ENCODE measurements around the gene LTA4H. TPM values are rescaled to one million over a fixed set of nuclear protein-coding genes. Genes with fewer than 3 reads are reported as not detected.

Gene LTA4H
- total RNA-seq, 1 donor from 2014 or later = 266 TPM

DNA sequence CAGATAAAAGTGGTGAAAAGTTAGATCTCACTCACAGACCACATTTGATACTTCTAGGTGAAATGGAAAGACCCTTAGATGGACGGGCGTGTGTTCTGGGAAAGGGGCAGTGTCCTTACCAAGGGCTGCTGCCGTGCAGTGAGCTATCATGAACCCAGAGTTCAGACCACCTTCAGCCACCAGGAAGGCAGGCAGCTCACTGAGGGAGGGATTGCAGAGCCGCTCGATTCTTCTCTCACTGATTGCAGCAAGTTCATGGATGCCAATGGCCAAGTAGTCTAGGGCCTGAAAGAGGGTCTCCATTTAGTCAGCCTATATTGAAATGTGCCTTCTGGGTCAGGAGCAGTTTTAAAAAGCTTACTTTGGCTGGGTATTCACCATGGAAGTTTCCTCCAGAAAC lies 55.0 kb downstream of the LTA4H start:
- Mint-ChIP-seq H3K4me1 (no peaks in the 10 kb centered on the region), H3K9me3 (no peaks in the 10 kb centered on the region), H3K27me3 (ENCODE audit: insufficient read depth, low read depth) (no peaks in the 10 kb centered on the region), H3K27ac (no peak overlapping the region), H3K36me3 (no peaks in the 10 kb centered on the region), H3K4me3 (no peak overlapping the region)
- Histone ChIP-seq H3K9ac (no peak overlapping the region), H2AFZ (replicated peaks) (no peak overlapping the region), H3K4me2 (no peak overlapping the region), H3K4me3 (no peak overlapping the region), H3K27ac (no peak overlapping the region), H4K20me1 (ENCODE audit: low read depth) (no peaks in the 10 kb centered on the region), H3K79me2 (ENCODE audit: low read depth) (no peaks in the 10 kb centered on the region), H3F3A (ENCODE audit: low read depth) (no peaks in the 10 kb centered on the region), H3K4me1 (no peaks in the 10 kb centered on the region), H3K9me3 (ENCODE audit: low read depth) (no peaks in the 10 kb centered on the region), H3K27me3 (no peaks in the 10 kb centered on the region), H3K36me3 (no peaks in the 10 kb centered on the region)
- TF ChIP-seq EZH2phosphoT487 (IDR thresholded peaks at IDR 0.05) = no peak
- no peak for DNase-seq (ENCODE audit: low spot score)

DNA sequence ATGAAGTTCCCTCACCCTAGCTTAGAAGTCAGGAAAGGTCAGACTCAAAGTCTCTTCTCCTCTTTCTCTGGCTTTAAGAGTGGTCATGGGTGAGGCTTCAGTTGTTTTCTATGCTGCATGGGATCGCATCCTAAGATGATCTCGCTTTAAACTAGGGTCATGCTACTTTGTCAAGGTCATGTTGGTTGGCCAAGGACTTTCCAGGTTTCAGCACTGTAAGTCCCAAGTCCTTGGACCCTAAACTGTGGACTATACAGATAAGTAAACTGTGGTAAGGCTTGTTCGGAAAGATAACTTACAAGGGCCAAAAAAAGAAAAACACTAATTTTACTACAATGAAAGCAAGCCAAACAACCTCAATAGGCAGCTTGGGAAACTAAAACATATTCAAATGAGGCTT lies 56.6 kb downstream of the LTA4H start:
- no peaks in the 10 kb centered on the region for H3K27me3 ChIP-seq
- H3K4me1 ChIP-seq = no peaks in the 10 kb centered on the region
- Mint-ChIP-seq H3K9me3 (no peaks in the 10 kb centered on the region), H3K36me3 (no peaks in the 10 kb centered on the region), H3K4me3 (no peak overlapping the region), H3K27me3 (ENCODE audit: insufficient read depth, low read depth) (no peaks in the 10 kb centered on the region), H3K27ac (no peak overlapping the region), H3K4me1 (no peaks in the 10 kb centered on the region)
- TF ChIP-seq EZH2phosphoT487 (IDR thresholded peaks at IDR 0.05) = no peak
- no peak for TF ChIP-seq EZH2 (IDR thresholded peaks at IDR 0.05)
- TF ChIP-seq, protein P1, sequence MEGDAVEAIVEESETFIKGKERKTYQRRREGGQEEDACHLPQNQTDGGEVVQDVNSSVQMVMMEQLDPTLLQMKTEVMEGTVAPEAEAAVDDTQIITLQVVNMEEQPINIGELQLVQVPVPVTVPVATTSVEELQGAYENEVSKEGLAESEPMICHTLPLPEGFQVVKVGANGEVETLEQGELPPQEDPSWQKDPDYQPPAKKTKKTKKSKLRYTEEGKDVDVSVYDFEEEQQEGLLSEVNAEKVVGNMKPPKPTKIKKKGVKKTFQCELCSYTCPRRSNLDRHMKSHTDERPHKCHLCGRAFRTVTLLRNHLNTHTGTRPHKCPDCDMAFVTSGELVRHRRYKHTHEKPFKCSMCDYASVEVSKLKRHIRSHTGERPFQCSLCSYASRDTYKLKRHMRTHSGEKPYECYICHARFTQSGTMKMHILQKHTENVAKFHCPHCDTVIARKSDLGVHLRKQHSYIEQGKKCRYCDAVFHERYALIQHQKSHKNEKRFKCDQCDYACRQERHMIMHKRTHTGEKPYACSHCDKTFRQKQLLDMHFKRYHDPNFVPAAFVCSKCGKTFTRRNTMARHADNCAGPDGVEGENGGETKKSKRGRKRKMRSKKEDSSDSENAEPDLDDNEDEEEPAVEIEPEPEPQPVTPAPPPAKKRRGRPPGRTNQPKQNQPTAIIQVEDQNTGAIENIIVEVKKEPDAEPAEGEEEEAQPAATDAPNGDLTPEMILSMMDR (IDR thresholded peaks at IDR 0.05) = no peak
- no peak overlapping the region for H3K4me3 ChIP-seq
- H3K4me2 ChIP-seq = no peak overlapping the region
- no peaks in the 10 kb centered on the region for H3K36me3 ChIP-seq
- H3K9me3 ChIP-seq (ENCODE audit: low read depth) = no peaks in the 10 kb centered on the region
- H3K27ac ChIP-seq = no peak overlapping the region
- H3K9ac ChIP-seq = no peak overlapping the region
- no peaks in the 10 kb centered on the region for H3F3A ChIP-seq (ENCODE audit: low read depth)
- no peaks in the 10 kb centered on the region for H4K20me1 ChIP-seq (ENCODE audit: low read depth)
- no peak overlapping the region for H2AFZ ChIP-seq (replicated peaks)
- DNase-seq (ENCODE audit: low spot score) = no peak
- H3K79me2 ChIP-seq (ENCODE audit: low read depth) = no peaks in the 10 kb centered on the region

DNA sequence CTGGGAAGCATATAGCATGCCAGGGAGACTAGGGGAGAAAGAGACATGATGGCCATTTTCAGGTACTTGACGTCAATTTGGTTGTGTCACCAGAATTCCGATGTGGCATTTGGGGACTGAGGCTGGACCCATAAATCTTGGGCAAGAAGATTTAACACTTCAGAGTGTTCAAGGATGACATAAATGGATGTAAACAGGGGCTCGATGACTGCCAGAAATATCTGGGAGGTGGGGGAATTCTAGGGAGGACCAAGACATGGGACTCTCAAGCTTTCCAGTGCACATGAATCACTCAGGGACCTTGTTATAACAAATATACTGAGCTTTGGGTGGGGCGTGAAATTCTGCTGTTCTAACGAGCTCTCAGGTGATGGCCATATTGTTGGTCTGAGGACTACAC lies 57.0 kb downstream of the LTA4H start:
- Histone ChIP-seq H3K27ac (no peak overlapping the region), H3F3A (ENCODE audit: low read depth) (no peaks in the 10 kb centered on the region), H3K36me3 (no peaks in the 10 kb centered on the region), H4K20me1 (ENCODE audit: low read depth) (no peaks in the 10 kb centered on the region), H3K9ac (no peak overlapping the region), H2AFZ (replicated peaks) (no peak overlapping the region), H3K4me3 (no peak overlapping the region), H3K9me3 (ENCODE audit: low read depth) (no peaks in the 10 kb centered on the region), H3K27me3 (no peaks in the 10 kb centered on the region), H3K4me2 (no peak overlapping the region), H3K4me1 (no peaks in the 10 kb centered on the region), H3K79me2 (ENCODE audit: low read depth) (no peaks in the 10 kb centered on the region)
- Mint-ChIP-seq H3K4me1 (no peaks in the 10 kb centered on the region), H3K4me3 (no peak overlapping the region), H3K27ac (no peak overlapping the region), H3K9me3 (no peaks in the 10 kb centered on the region), H3K27me3 (ENCODE audit: insufficient read depth, low read depth) (no peaks in the 10 kb centered on the region), H3K36me3 (no peaks in the 10 kb centered on the region)
- TF ChIP-seq EZH2phosphoT487 (IDR thresholded peaks at IDR 0.05) = no peak
- TF ChIP-seq, protein P1 (IDR thresholded peaks at IDR 0.05) = no peak
- TF ChIP-seq EZH2 (IDR thresholded peaks at IDR 0.05) = no peak
- DNase-seq (ENCODE audit: low spot score) = no peak

DNA sequence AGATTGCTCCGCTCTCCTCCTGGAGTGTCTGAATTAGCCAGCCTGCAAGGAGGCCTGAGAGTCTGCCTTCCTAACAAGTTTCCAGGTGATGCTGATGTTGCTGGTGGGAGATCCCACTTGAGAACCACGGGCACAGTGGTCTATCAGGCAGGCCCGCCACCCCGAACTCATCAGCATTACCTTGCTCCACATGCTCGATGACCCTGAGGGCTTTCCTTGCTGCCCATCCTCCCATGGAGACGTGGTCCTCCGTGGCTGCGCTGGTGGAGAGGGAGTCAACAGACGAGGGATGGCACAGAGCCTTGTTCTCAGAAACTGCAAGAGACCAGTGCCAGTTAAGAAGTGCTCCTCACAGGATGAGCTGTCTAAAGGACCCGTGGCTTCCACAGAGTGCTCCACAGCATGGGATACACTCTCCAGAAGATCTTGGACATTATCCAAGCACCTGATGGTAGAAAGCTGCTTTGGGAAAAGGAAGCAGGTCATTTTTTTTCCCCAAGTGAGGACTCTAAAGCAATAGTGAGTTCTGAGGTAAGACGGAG lies 57.6 kb downstream of the LTA4H start:
- TF ChIP-seq, protein P1 (IDR thresholded peaks at IDR 0.05) = no peak
- TF ChIP-seq EZH2phosphoT487 (IDR thresholded peaks at IDR 0.05) = no peak
- no peak for TF ChIP-seq EZH2 (IDR thresholded peaks at IDR 0.05)
- H3K9me3 Mint-ChIP-seq = no peaks in the 10 kb centered on the region
- Histone ChIP-seq H2AFZ (replicated peaks) (no peak overlapping the region), H3K9me3 (ENCODE audit: low read depth) (no peaks in the 10 kb centered on the region), H3K79me2 (ENCODE audit: low read depth) (no peaks in the 10 kb centered on the region), H3K4me1 (no peaks in the 10 kb centered on the region), H3K9ac (no peak overlapping the region), H3K4me3 (no peak overlapping the region), H3K4me2 (no peak overlapping the region), H3K27me3 (no peaks in the 10 kb centered on the region), H3K36me3 (no peaks in the 10 kb centered on the region), H4K20me1 (ENCODE audit: low read depth) (no peaks in the 10 kb centered on the region), H3F3A (ENCODE audit: low read depth) (no peaks in the 10 kb centered on the region), H3K27ac (no peak overlapping the region)
- H3K27ac Mint-ChIP-seq = no peak overlapping the region
- no peaks in the 10 kb centered on the region for H3K4me1 Mint-ChIP-seq
- H3K36me3 Mint-ChIP-seq = no peaks in the 10 kb centered on the region
- H3K4me3 Mint-ChIP-seq = no peak overlapping the region
- no peak for DNase-seq (ENCODE audit: low spot score)
- H3K27me3 Mint-ChIP-seq (ENCODE audit: insufficient read depth, low read depth) = no peaks in the 10 kb centered on the region
